IMR-90 (cell line): ENCODE results near the gene PTPRS. TPM values are rescaled to one million over a fixed set of nuclear protein-coding genes. Genes with fewer than 3 reads are reported as not detected.
A peak's percentile ranks its signal among the peaks of the same experiment; 100 is the strongest.

Experiments used
- ATAC-seq: fragments of 200-7000 bp; cut with Tn5 transposase; 2 replicates; pipeline ENCODE4 v1.9.1; 2020; ENCODE audit warnings: low read depth, mild to moderate bottlenecking, moderate library complexity
- BruUV-seq: library from RNA; stranded (reverse); fragments of 400-500 nt; replicated peaks from 2 replicates; lab custom pipeline; 2021; lab: Mats Ljungman, UMichigan
- CTCF ChIA-PET: fragments of 300-600 bp; formaldehyde crosslinking; extraction: SDS; loops from one replicate; lab custom pipeline; 2021; ENCODE audit warnings: antibody characterized with exemption; lab: Yijun Ruan, JAX
- POLR2A ChIA-PET: fragments of 300-600 bp; sonication (Branson Sonifier 250); formaldehyde crosslinking; loops from one replicate; lab custom pipeline; 2022; ENCODE audit warnings: antibody characterized with exemption; ENCODE audit not compliant: unreplicated experiment; lab: Charles Lee
- DNase-seq: peaks from one replicate; pipeline ENCODE4 v3.0.0; 2013
- H2AFZ ChIP-seq: replicated peaks from 2 replicates; pipeline ENCODE3; 2013; ENCODE audit warnings: low read length, mild to moderate bottlenecking; ENCODE audit not compliant: poor library complexity
- H2AK5ac ChIP-seq: 2 replicates; pipeline ENCODE4 v1.6.1; 2013; ENCODE audit warnings: low read depth, low read length, inconsistent platforms
- H2AK9ac ChIP-seq: replicated peaks from 2 replicates; pipeline ENCODE3; 2013; ENCODE audit warnings: mild to moderate bottlenecking, low read depth, low read length, moderate library complexity; ENCODE audit not compliant: poor library complexity
- H2BK120ac ChIP-seq: 2 replicates; pipeline ENCODE4 v1.6.1; 2013; ENCODE audit warnings: low read depth, low read length, inconsistent platforms
- H2BK15ac ChIP-seq: 3 replicates; pipeline ENCODE4 v1.6.1; 2013; ENCODE audit warnings: low read depth, low read length, inconsistent platforms
- H2BK20ac ChIP-seq: 2 replicates; pipeline ENCODE4 v1.6.1; 2013; ENCODE audit warnings: low read depth, mild to moderate bottlenecking, inconsistent platforms, low read length, moderate library complexity
- H2BK5ac ChIP-seq: 2 replicates; pipeline ENCODE4 v1.6.1; 2013; ENCODE audit warnings: mild to moderate bottlenecking, low read depth, low read length, inconsistent platforms; ENCODE audit not compliant: poor library complexity, severe bottlenecking
- H3K14ac ChIP-seq: replicated peaks from 2 replicates; pipeline ENCODE4 v1.6.1; 2013; ENCODE audit warnings: low read depth, low read length, inconsistent platforms
- H3K18ac ChIP-seq: 2 replicates; pipeline ENCODE4 v1.6.1; 2013; ENCODE audit warnings: low read depth, low read length, control low read depth
- H3K23ac ChIP-seq: 2 replicates; pipeline ENCODE4 v1.6.1; 2013; ENCODE audit warnings: low read depth, low read length, inconsistent platforms
- H3K27ac ChIP-seq: 2 replicates; pipeline ENCODE4 v1.5.1; 2013; ENCODE audit warnings: mild to moderate bottlenecking, control low read depth, low read length; ENCODE audit not compliant: insufficient read depth
- H3K27me3 ChIP-seq: 2 replicates; pipeline ENCODE4 v1.6.1; 2013; ENCODE audit warnings: low read length; ENCODE audit not compliant: control insufficient read depth, insufficient read depth
- H3K36me3 ChIP-seq: 2 replicates; pipeline ENCODE4 v1.6.1; 2013; ENCODE audit warnings: low read length, mixed read lengths; ENCODE audit not compliant: control insufficient read depth, insufficient read depth
- H3K4ac ChIP-seq: 2 replicates; pipeline ENCODE4 v1.6.1; 2013; ENCODE audit warnings: low read depth, low read length, inconsistent platforms
- H3K4me1 ChIP-seq: 2 replicates; pipeline ENCODE4 v1.6.1; 2013; ENCODE audit warnings: low read length, mixed read lengths; ENCODE audit not compliant: control insufficient read depth, insufficient read depth
- H3K4me2 ChIP-seq: 2 replicates; pipeline ENCODE4 v1.6.1; 2013; ENCODE audit warnings: low read depth, mild to moderate bottlenecking, control low read depth, low read length, moderate library complexity
- H3K4me3 ChIP-seq: 2 replicates; pipeline ENCODE4 v1.5.1; 2013; ENCODE audit warnings: low read depth, mild to moderate bottlenecking, control low read depth, low read length, moderate library complexity; ENCODE audit not compliant: insufficient read depth
- H3K56ac ChIP-seq: 2 replicates; pipeline ENCODE4 v1.6.1; 2013; ENCODE audit warnings: low read length, inconsistent platforms; ENCODE audit not compliant: insufficient read depth; ENCODE audit errors: extremely low read depth
- H3K79me1 ChIP-seq, 2 experiments: 2 replicates each; pipeline ENCODE4 v1.6.1; 2013; ENCODE audit warnings: low read length in 2 of 2, inconsistent platforms in 1 of 2, low read depth in 1 of 2
- H3K9ac ChIP-seq: 2 replicates; pipeline ENCODE4 v1.6.1; 2013; ENCODE audit warnings: low read depth, low read length, control low read depth
- H3K9me1 ChIP-seq: 2 replicates; pipeline ENCODE4 v1.6.1; 2013; ENCODE audit warnings: low read length, inconsistent platforms; ENCODE audit not compliant: insufficient read depth
- H3K9me3 ChIP-seq: 2 replicates; pipeline ENCODE4 v1.6.1; 2013; ENCODE audit warnings: low read length; ENCODE audit not compliant: control insufficient read depth, insufficient read depth
- H4K20me1 ChIP-seq: 2 replicates; pipeline ENCODE4 v1.6.1; 2013; ENCODE audit warnings: low read length, inconsistent platforms; ENCODE audit not compliant: insufficient read depth
- H4K5ac ChIP-seq: 2 replicates; pipeline ENCODE4 v1.6.1; 2013; ENCODE audit warnings: mild to moderate bottlenecking, low read depth, low read length, control low read depth
- H4K8ac ChIP-seq, 2 experiments: 2 replicates each; pipeline ENCODE4 v1.6.1; 2013; ENCODE audit warnings: low read depth in 2 of 2, low read length in 2 of 2, control low read depth in 1 of 2, inconsistent platforms in 1 of 2
- H4K91ac ChIP-seq: 2 replicates; pipeline ENCODE4 v1.6.1; 2013; ENCODE audit warnings: low read depth, low read length, inconsistent platforms; ENCODE audit not compliant: insufficient read depth
- BHLHE40 ChIP-seq: fragments of 150-350 bp; IDR thresholded peaks from 2 replicates; pipeline ENCODE4 v1.6.1; 2016; ENCODE audit warnings: mild to moderate bottlenecking, low read depth, low read length
- CEBPB ChIP-seq: IDR thresholded peaks from 2 replicates; pipeline ENCODE4 v1.6.1; 2012; ENCODE audit warnings: low read depth, low read length, improper control_type of control experiment
- CHD1 ChIP-seq: IDR thresholded peaks from 2 replicates; pipeline ENCODE4 v1.6.1; 2012; ENCODE audit warnings: low read depth, low read length, improper control_type of control experiment
- CTCF ChIP-seq: conservative IDR thresholded peaks from 2 replicates; pipeline ENCODE4 v1.5.1; 2012; ENCODE audit warnings: mild to moderate bottlenecking, low read depth, low read length, improper control_type of control experiment
- FOS ChIP-seq: fragments of 150-350 bp; IDR thresholded peaks from 2 replicates; pipeline ENCODE4 v1.6.1; 2016; ENCODE audit warnings: low read depth, low read length
- MAFK ChIP-seq: IDR thresholded peaks from 2 replicates; pipeline ENCODE4 v1.6.1; 2012; ENCODE audit warnings: low read depth, low read length, improper control_type of control experiment
- RFX5 ChIP-seq: IDR thresholded peaks from 2 replicates; pipeline ENCODE4 v1.8.0; 2012; ENCODE audit warnings: low read depth, mild to moderate bottlenecking, low read length, moderate library complexity
- SMC3 ChIP-seq: fragments of 150-350 bp; IDR thresholded peaks from 2 replicates; pipeline ENCODE4 v1.6.1; 2016; ENCODE audit warnings: low read depth, mild to moderate bottlenecking, antibody characterized with exemption, low read length, moderate library complexity
- WGBS, 2 experiments: methylation state at CpG; one replicate each; pipeline versions ENCODE4 v1.1.5 to v1.1.7; 2013; ENCODE audit warnings: missing lambda C conversion rate in 2 of 2; ENCODE audit not compliant: insufficient read length in 1 of 2; ENCODE audit errors: extremely low coverage in 2 of 2; 5-methylcytosine and 5-hydroxymethylcytosine counted together
- dilution Hi-C: fragments of 300-500 bp; cut with HindIII; formaldehyde crosslinking; loops from one replicate; pipeline ENCODE4 v1.14.3; 2018; ENCODE audit warnings: low sequenced_read_pairs; ENCODE audit not compliant: unreplicated experiment
- in situ Hi-C: fragments of 300-500 bp; cut with MboI; formaldehyde crosslinking; loops from 3 replicates; pipeline ENCODE4 v1.14.3; 2019; ENCODE audit warnings: low sequenced_read_pairs, inconsistent platforms, mixed read lengths
- intact Hi-C: fragments of 100-400 bp; cut with micrococcal nuclease; formaldehyde crosslinking; loops from 2 replicates; pipeline ENCODE4 v1.10.0; 2022
- polyA plus RNA-seq, 3 experiments: library from polyadenylated mRNA; depleted of rRNA; stranded (reverse); fragments of >200 nt; gene quantifications; 2 replicates each; pipeline ENCODE4 v1.2.3, GENCODE V29; 2012; ENCODE audit warnings: low replicate concordance in 1 of 3
- total RNA-seq: library from RNA; depleted of rRNA; stranded (reverse); fragments of >200 nt; gene quantifications from 2 replicates; pipeline ENCODE4 v1.2.3, GENCODE V29; 2012
- TF ChIP-seq, protein P1 (sequence below): fragments of 150-350 bp; IDR thresholded peaks from 2 replicates; pipeline ENCODE4 v1.6.1; 2016; ENCODE audit warnings: low read depth, mild to moderate bottlenecking, low read length, moderate library complexity, borderline replicate concordance

Gene PTPRS
- total and polyA plus RNA-seq, 2 of the 4 experiments (the other 2 are of a cell fraction) = 40.1 to 51.9 TPM

DNA sequence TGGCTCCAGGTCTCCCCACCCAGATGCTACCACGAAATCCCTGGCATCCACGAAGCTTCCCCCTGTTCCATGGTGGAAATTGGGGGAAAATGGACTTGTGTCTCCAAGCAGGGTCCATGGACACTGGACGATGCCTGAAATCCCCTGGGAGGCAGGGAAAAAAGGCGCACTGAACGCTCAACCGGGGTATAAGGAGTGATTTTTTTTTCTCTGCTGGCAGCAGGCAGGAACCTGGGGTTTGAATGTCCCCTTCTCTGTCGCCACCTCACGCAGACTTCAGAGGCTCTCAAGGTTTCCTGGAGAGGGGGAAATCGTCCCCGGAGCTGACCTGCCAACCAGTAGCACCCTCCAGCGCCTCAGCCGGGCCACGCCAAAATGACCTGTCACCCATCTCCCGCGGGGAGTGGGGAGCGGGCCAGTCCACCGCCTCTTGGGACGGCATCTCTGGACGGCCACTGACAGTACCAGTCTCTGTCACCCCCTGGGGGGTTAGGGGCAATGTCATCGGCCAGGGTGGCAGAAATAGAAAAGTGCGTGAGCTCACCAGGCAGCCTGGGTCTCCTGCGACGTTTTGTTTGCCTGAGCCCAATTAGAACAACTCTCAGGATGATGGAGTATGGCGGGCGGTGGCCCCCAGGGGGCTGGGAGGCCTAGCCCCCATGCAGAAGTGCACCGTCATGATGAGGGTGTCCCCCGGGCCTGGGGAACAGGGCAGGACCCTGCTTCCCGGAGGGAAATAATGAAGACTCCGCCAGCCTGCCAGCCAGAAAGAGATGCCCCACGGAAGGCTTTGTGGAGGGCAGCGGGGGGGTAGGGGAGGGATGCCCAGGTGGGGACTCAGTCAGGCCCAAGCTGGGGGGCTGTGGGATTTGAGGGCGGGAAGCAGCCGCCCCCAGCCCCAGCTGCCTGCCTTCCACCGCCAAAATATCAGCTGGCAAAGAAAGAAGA lies 2.6 kb downstream of the PTPRS start (continued):
- TF ChIP-seq CTCF = no peak

DNA sequence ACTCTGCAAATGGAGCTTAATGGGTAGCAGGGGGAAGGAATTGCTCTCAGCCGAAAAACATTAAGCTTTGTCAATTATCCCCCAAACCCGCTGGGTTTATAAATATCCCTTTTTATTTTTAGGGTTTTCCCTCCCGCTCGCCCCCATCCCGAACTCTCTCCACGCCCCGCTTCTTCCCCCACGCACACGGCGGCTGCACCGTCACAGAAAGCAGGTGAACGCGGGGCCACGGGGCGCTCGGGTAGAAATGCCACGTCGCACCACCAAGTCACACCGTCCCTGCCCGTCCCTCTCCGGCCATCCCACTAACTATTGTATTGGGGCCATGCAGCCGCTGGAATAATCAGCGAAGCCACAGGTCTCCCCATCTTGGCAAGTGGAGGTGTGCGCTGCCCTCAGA lies 3.5 kb downstream of the PTPRS start:
- dilution Hi-C loops = no loop called here
- H3K18ac ChIP-seq = no peak overlapping the region
- TF ChIP-seq CEBPB = no peak
- no peak for TF ChIP-seq RFX5
- TF ChIP-seq CTCF = no peak
- no peak for TF ChIP-seq SMC3
- no peak for TF ChIP-seq MAFK
- no peak for TF ChIP-seq CHD1
- no peak for TF ChIP-seq FOS
- TF ChIP-seq, protein P1, sequence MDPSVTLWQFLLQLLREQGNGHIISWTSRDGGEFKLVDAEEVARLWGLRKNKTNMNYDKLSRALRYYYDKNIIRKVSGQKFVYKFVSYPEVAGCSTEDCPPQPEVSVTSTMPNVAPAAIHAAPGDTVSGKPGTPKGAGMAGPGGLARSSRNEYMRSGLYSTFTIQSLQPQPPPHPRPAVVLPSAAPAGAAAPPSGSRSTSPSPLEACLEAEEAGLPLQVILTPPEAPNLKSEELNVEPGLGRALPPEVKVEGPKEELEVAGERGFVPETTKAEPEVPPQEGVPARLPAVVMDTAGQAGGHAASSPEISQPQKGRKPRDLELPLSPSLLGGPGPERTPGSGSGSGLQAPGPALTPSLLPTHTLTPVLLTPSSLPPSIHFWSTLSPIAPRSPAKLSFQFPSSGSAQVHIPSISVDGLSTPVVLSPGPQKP = no peak
- TF ChIP-seq BHLHE40 = no peak

More for the DNA sequence above, 3.5 kb downstream of the PTPRS start:
- Histone ChIP-seq H4K91ac (no peak overlapping the region), H3K27ac (no peak overlapping the region), H3K27me3 (peaks cover 5% of the 10 kb centered on the region; the same call in 1 of the 2 replicates), H3K4me1 (peaks cover 6% of the 10 kb centered on the region), H4K20me1 (peaks cover 31% of the 10 kb centered on the region), H2BK5ac (no peak overlapping the region), H4K5ac (no peak overlapping the region), H3K23ac (no peak overlapping the region), H3K56ac (no peak overlapping the region), H3K4ac (no peak overlapping the region), H2BK120ac (no peak overlapping the region), H3K4me3 (no peak overlapping the region), H2AFZ (no peak overlapping the region), H3K9ac (no peak overlapping the region), H3K9me1 (no peaks in the 10 kb centered on the region), H3K4me2 (no peak overlapping the region), H3K36me3 (no peaks in the 10 kb centered on the region), H3K9me3 (no peaks in the 10 kb centered on the region), H2BK20ac (no peak overlapping the region), H2AK5ac (no peak overlapping the region), H3K79me1 (peaks cover 6 to 8% of the 10 kb centered on the region in 2 experiments; a peak in 2 of 4 replicates), H4K8ac (no peak overlapping the region), H2AK9ac (peak overlapping the region; percentile 72), H3K14ac (no peak overlapping the region), H2BK15ac (no peak overlapping the region)
- ATAC-seq (no peak), DNase-seq (no peak)
- BruUV-seq = no TSS peak
- ChIA-PET POLR2A (no interaction called here), CTCF (no interaction called here)
- 100% methylated on average over 5 of the region's 24 CpGs; no CpG with 5 or more reads in 1 of the 2 experiments for WGBS, 2 experiments
- in situ Hi-C loops (no loop called here), intact Hi-C loops (no loop called here)
